HepG2 (cell line): ENCODE measurements around the gene UGCG. TPM values are rescaled to one million over a fixed set of nuclear protein-coding genes. Genes with fewer than 3 reads are reported as not detected.
A peak's percentile ranks its signal among the peaks of the same experiment; 100 is the strongest.

Source experiments
- AGO2 ChIP-seq: fragments of 200-400 bp; formaldehyde crosslinking; optimal IDR thresholded peaks from 2 replicates; pipeline ENCODE3; 2017; ENCODE audit warnings: mild to moderate bottlenecking, low read depth, low read length, moderate library complexity
- AKAP8 ChIP-seq: sonication (generic); formaldehyde crosslinking; IDR thresholded peaks from 2 replicates; pipeline ENCODE4 v1.5.1; 2020; ENCODE audit warnings: mild to moderate bottlenecking, missing genetic modification reagents
- GPN1 ChIP-seq: sonication (generic); formaldehyde crosslinking; IDR thresholded peaks from 2 replicates; pipeline ENCODE4 v1.5.1; 2020; ENCODE audit warnings: missing genetic modification reagents, borderline replicate concordance
- GZF1 ChIP-seq: sonication (generic); formaldehyde crosslinking; IDR thresholded peaks from 2 replicates; pipeline ENCODE4 v1.5.1; 2020; ENCODE audit warnings: mild to moderate bottlenecking, missing genetic modification reagents
- HOXD1 ChIP-seq: sonication (generic); formaldehyde crosslinking; IDR thresholded peaks from 2 replicates; pipeline ENCODE4 v1.5.0; 2020; ENCODE audit warnings: missing genetic modification reagents
- IRF2 ChIP-seq: IDR thresholded peaks from 2 replicates; pipeline ENCODE4 v1.6.1; 2018; ENCODE audit warnings: missing genetic modification reagents, missing compliant biosample characterization
- IRX3 ChIP-seq: sonication (generic); formaldehyde crosslinking; IDR thresholded peaks from 2 replicates; pipeline ENCODE4 v1.8.1; 2023; ENCODE audit warnings: mild to moderate bottlenecking, low read depth, missing genetic modification reagents, borderline replicate concordance
- MAF1 ChIP-seq: sonication (generic); formaldehyde crosslinking; IDR thresholded peaks from 2 replicates; pipeline ENCODE4 v1.5.0; 2020; ENCODE audit warnings: missing genetic modification reagents, borderline replicate concordance
- MBNL3 ChIP-seq: fragments of 250-450 bp; sonication (Bioruptor Pico); conservative IDR thresholded peaks from 2 replicates; pipeline ENCODE4 v1.8.0; 2022; ENCODE audit warnings: mild to moderate bottlenecking, inconsistent platforms
- NFATC3 ChIP-seq: sonication (generic); formaldehyde crosslinking; IDR thresholded peaks from 2 replicates; pipeline ENCODE4 v1.5.1; 2020; ENCODE audit warnings: mild to moderate bottlenecking, missing genetic modification reagents
- RELA ChIP-seq: sonication (generic); formaldehyde crosslinking; IDR thresholded peaks from 2 replicates; pipeline ENCODE4 v1.4.0; 2020; ENCODE audit warnings: missing genetic modification reagents
- SMYD3 ChIP-seq: sonication (generic); formaldehyde crosslinking; IDR thresholded peaks from 2 replicates; pipeline ENCODE4 v1.8.1; 2023; ENCODE audit warnings: mild to moderate bottlenecking, missing genetic modification reagents
- ZFP91 ChIP-seq: sonication (generic); formaldehyde crosslinking; IDR thresholded peaks from 2 replicates; pipeline ENCODE4 v1.9.0; 2022; ENCODE audit warnings: missing genetic modification reagents, mild to moderate bottlenecking, borderline replicate concordance
- ZNF142 ChIP-seq: sonication (generic); formaldehyde crosslinking; IDR thresholded peaks from 2 replicates; pipeline ENCODE4 v1.4.0; 2020; ENCODE audit warnings: missing genetic modification reagents
- ZNF232 ChIP-seq: sonication (generic); formaldehyde crosslinking; IDR thresholded peaks from 2 replicates; pipeline ENCODE4 v1.4.0; 2020; ENCODE audit warnings: missing genetic modification reagents, borderline replicate concordance
- ZNF263 ChIP-seq: sonication (generic); formaldehyde crosslinking; IDR thresholded peaks from 2 replicates; pipeline ENCODE4 v1.4.0; 2020; ENCODE audit warnings: missing genetic modification reagents
- ZNF652 ChIP-seq: IDR thresholded peaks from 2 replicates; pipeline ENCODE4 v1.6.1; 2016; ENCODE audit warnings: low read depth, borderline replicate concordance
- polyA plus RNA-seq, 8 experiments: library from polyadenylated mRNA; depleted of rRNA in 3 of 8; stranded (reverse) in 7 of 8; unstranded in 1 of 8; fragments of >200 nt; fragmentation: Illumina TruSeq in 4 of 8; extraction: Trizol in 4 of 8; gene quantifications; 2 replicates each; pipeline versions ENCODE4 v1.2.1 to v1.2.3, GENCODE V29; 2011 to 2016; ENCODE audit warnings: low read depth in 4 of 8, missing spikeins in 1 of 8, mixed read lengths in 1 of 8; ENCODE audit not compliant: insufficient read depth in 1 of 8
- total RNA-seq, 5 experiments: library from RNA; depleted of rRNA; stranded (reverse); fragments of >200 nt; fragmentation: Illumina TruSeq; extraction: Trizol; gene quantifications; 2 replicates each; pipeline ENCODE4 v1.2.3, GENCODE V29; 2016; ENCODE audit warnings: low read depth in 1 of 5
- TF ChIP-seq, protein P1 (sequence below): sonication (generic); formaldehyde crosslinking; IDR thresholded peaks from 2 replicates; pipeline ENCODE4 v1.5.0; 2020; ENCODE audit warnings: mild to moderate bottlenecking, missing genetic modification reagents

UGCG gene
- total and polyA plus RNA-seq, 2 of the 13 experiments (the other 11 are each of a cell fraction or from before 2014, with no cell fraction given), result 10.5 to 13.9 TPM

DNA sequence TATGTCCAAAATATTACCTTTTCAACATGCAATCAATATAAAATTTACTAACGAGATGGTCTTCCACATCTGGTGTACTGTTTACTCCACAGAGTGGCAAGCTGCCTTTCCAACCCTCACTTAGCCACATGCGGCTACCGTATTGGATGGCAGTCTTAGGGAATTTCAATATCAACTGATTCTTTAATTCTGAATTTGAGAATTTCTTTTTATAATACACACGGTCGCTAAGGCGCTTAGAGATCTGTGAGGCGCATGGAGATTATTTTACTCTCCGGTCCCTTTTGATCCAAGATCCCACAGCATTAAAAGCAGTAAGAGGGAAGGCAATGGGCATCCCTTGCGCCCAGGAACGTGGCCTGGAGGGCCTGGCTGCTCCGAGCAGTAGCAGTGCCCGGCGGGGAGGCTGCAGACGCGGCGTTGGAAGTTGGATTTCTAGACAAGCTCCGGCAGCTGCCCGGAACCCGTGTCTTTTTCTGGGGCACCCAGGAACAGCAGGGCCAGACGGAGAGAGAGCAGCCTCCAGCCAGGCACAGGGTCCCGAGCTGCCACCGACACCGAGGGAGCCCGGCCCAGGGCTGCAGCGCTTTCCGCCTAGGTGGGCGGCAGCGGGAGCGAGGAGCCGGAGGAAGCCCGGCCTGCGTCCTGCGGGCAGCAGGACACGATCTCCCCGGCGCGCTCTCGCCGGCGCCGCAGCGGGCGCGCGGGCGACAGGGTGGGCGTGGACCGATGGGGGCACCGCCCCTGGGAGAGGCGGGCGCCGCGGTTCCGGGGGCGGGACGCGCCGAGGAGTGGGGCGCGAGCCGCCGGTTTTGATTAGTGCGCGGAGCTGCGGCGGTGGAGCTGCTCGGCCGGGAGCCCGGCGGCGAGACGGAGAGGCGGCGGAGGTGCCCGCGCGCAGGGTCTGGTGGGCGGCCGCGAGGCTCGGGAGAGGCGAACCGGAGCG, at the start of gene UGCG (continued):
- TF ChIP-seq IRX3 (CRISPR knock-in tag), result no peak
- 0 out of 2 replicates have a peak, but pooled peaks have one; percentile 48 for TF ChIP-seq NFATC3 (CRISPR knock-in tag)
- TF ChIP-seq, protein P1, sequence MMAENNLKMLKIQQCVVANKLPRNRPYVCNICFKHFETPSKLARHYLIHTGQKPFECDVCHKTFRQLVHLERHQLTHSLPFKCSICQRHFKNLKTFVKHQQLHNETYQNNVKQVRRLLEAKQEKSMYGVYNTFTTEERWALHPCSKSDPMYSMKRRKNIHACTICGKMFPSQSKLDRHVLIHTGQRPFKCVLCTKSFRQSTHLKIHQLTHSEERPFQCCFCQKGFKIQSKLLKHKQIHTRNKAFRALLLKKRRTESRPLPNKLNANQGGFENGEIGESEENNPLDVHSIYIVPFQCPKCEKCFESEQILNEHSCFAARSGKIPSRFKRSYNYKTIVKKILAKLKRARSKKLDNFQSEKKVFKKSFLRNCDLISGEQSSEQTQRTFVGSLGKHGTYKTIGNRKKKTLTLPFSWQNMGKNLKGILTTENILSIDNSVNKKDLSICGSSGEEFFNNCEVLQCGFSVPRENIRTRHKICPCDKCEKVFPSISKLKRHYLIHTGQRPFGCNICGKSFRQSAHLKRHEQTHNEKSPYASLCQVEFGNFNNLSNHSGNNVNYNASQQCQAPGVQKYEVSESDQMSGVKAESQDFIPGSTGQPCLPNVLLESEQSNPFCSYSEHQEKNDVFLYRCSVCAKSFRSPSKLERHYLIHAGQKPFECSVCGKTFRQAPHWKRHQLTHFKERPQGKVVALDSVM (CRISPR knock-in tag), result peak; percentile 59; the same call in 1 of the 2 replicates
- TF ChIP-seq HOXD1 (CRISPR knock-in tag), result 0 out of 2 replicates have a peak, but pooled peaks have one; percentile 41
- no peak for TF ChIP-seq AGO2
- TF ChIP-seq ZFP91 (CRISPR knock-in tag), result peak; percentile 62; the same call in 1 of the 2 replicates
- TF ChIP-seq IRF2, result 0 out of 2 replicates have a peak, but pooled peaks have one; percentile 56
- no peak; the same call in 1 of the 2 replicates for TF ChIP-seq AKAP8 (CRISPR knock-in tag)
- TF ChIP-seq MBNL3 (CRISPR knock-in tag), result no peak
- peak; percentile 87; the same call in 1 of the 2 replicates for TF ChIP-seq MAF1 (CRISPR knock-in tag)
- TF ChIP-seq ZNF652 (CRISPR knock-in tag), result no peak
- peak; percentile 79 for TF ChIP-seq ZNF232
- peak; percentile 74; the same call in 1 of the 2 replicates for TF ChIP-seq ZNF142 (CRISPR knock-in tag)
- peak; percentile 65 for TF ChIP-seq ZNF263 (CRISPR knock-in tag)
- no peak for TF ChIP-seq GPN1 (CRISPR knock-in tag)
- TF ChIP-seq SMYD3 (CRISPR knock-in tag), result no peak
- TF ChIP-seq RELA (CRISPR knock-in tag), result no peak
- peak; percentile 88 for TF ChIP-seq GZF1 (CRISPR knock-in tag)
